HG03457 (cell line): ENCODE data around the gene RNU1-4.
"Not testable (repeated sequence)": the region's sequence is repeated elsewhere in the genome, so short reads cannot be mapped to it uniquely, and the experiment has no call there.

Experiments used
- ATAC-seq: cut with Tn5 transposase; IDR thresholded peaks from one replicate; pipeline ENCODE4 v1.9.1; 2021; ENCODE audit warnings: moderate number of reproducible peaks; ENCODE audit not compliant: unreplicated experiment

RNU1-4 gene

DNA sequence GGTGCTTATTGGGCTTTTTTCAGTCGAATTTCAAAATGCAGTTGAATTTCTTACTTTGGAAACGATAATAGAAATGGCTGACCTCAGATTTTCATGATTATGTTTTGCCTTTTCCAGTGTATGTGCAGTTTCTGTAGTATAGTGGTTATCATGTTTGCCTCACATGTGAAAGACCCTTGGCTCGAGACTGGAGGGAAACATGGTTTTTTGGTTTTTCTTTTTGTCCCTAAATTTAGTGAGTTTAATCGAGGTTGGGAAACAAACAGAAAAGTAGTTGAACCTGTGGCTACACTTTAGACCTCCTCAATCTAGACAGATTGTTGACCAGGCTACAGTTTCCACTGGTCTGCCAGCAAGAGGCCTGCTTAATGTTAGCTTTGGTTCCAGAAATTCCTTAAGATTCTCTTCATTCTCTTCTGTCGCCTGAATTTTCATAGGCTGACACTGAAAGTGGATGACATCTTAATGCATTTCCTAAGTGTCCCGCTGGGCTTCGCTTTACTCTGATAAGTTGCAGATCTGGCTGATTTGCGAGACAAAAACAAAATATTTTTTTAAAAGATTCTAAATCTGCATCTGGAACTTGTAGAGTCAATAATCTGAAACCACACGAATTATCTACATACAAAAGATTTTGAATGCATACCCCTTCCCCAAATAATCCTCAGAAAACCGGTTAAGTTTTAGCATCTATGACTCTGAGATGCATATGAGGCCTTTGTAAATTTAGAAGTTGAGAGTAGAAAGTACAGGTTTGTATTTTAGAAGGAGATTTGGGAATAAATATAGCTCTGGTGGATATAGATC is 14.7 kb upstream of the RNU1-4 start:
- ATAC-seq = not testable (repeated sequence)

DNA sequence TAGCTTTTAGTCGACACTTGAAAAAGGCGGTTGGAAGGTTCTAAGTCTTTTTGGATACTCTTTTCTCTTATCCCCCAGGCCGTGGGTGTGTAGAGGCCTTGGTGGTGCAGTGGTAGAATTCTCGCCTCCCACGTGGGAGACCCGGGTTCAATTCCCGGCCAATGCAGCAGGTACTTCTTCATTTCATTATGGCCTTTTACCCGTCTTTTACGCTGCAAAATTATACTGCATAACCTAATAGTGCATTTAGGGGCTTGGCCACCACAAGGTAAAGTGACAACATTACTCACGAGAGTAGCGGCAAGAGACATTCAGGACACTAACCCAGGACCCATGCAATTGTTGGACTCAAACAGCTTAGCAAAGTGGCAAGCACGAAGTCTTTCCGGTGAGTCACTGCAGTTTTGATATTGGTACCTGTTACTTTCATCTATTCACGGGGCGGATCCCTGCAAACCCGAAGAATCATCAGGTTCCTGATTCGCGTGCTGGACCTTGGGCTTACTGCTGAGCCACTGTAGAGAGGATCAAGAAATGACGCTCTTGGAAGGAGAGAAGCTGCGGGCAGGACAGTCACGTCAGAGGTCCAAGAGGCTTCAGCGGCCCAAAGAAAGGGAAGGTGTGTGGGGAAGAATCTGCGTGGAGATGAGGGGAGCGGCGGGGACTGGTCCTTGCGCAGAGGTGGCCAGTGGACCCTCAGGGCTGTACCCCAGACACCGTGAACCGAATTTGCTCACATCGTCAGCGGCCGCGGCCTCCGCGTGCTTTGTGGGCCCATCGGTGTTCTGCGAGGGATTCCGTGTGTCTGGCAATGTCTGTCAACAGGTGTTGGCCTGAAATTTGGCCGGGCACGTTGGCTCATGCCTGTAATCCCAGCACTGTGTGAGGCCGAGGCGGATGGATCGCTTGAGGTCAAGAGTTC is 12.9 kb upstream of the RNU1-4 start:
- no peak for ATAC-seq

DNA sequence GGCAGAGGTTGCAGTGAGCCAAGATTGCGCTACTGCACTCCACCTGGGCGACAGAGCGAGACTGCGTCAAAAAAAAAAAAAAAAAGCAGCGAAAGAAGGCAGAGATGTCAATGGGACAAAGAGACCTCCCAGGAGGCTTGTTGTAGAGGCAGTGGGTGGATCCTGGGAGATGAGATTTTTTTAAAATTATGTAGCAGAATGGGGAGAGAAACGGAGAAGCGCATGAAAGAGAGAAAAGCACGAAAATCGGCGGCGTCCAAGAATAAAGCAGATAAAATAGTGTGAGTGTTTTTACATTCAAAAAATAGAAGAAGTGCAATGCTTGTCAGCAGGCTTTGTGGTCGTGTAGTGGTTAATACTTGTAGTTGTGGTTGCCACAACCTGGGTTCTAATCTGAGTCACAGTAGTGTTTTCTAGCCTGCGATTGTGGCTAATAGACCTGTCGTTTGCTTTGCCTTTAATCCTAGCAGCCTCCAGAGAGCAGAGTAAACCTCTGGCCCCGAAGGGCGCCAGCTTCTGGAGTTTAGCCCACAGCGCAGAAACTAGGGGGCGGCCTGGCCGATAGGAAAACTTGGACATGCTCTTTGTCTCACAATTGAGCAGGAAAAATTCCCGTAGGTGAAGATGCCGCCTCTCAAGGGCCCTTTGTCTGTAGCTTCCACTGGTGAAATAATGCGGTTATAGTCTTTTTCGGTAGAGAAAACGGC is 11.9 kb upstream of the RNU1-4 start:
- ATAC-seq = not testable (repeated sequence)

DNA sequence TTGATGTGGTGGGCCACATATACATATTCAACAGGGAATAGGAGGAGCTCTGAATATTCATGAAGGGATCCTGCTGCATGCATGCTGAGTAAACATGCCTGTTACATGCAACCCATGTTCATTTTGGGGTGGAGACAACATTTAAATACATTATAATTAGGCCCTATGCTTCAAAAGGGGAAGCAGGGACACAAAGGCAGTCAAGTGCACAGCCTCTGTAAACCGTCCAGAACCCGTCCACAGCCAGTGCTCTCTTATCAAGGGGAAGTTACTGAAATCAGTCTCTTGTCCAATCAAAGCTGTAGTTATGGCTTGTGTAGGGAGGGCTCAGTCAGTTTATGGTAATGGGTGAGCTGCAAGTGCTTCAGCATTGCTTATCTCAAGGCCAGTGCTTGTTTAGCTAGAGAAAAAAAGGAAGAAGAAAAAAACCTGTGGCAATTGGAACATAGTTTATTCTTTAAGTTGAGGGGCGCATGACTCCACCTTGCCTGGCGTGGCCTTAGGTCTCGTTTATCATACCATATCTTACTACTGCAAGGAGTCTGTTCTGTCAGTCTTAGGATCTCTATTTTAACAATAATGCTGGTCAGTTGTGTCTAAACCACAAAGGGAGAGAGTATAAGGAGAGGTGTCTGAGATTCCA is 7.9 kb upstream of the RNU1-4 start:
- ATAC-seq = not testable (repeated sequence)

DNA sequence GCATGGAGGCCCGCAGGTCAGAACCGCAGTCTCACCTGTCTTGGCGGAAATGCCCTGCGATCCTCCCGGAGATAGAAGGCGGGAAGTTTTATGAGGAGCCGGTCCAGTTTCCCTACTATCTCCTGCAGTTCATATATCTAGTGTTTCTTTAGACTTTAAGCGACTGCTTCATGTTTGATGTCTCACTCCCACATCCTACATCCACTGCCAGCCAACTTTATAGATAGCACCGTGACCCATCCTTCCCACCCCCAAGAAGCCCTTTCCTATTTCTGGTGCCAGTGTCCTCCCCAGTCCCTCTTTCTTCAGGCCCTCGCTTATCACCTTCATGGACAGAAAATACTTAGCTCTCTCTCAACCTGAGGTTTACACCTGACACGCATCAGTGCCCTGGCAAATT is 914 bp downstream of the RNU1-4 start:
- ATAC-seq = not testable (repeated sequence)

DNA sequence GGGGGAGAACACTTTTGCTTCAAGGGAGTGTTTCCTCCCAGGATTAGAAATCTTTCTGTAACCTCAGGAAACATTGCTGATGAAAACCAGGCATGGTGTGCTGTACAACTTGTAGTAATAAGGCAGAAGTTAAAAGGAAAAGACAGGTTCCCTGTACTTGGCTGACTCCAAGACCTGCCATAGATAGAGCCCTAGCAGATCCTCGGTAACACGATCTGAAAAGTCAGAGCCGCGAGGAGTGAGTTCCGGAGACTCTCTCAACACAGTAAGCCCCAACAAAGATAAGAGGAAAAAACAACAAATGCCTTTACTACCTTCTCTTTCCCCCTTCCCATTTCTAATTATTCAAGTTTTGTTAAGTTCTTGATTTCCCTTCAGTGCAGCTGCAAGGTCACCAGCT is 7.3 kb downstream of the RNU1-4 start:
- ATAC-seq = not testable (repeated sequence)

DNA sequence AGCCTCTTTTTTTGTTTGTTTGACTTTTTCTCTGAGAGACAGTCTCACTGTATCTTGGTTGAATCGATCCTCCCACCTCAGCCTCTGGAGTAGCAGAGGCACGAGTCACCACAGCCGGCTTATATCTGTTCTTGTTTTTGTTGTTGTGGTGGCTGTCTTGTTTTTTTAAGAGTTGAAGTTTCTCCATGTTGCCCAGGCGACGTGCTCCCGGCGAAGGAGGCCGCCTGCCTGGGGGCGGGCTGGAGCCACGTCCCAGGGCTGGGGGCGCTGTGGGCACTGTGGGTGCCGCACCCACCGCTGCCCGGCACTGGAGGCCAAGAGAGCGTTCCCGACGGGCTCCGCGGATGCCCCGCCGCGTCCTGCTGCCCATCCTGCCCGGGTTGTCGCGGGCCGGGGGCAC is 8.4 kb downstream of the RNU1-4 start:
- ATAC-seq = not testable (repeated sequence)

DNA sequence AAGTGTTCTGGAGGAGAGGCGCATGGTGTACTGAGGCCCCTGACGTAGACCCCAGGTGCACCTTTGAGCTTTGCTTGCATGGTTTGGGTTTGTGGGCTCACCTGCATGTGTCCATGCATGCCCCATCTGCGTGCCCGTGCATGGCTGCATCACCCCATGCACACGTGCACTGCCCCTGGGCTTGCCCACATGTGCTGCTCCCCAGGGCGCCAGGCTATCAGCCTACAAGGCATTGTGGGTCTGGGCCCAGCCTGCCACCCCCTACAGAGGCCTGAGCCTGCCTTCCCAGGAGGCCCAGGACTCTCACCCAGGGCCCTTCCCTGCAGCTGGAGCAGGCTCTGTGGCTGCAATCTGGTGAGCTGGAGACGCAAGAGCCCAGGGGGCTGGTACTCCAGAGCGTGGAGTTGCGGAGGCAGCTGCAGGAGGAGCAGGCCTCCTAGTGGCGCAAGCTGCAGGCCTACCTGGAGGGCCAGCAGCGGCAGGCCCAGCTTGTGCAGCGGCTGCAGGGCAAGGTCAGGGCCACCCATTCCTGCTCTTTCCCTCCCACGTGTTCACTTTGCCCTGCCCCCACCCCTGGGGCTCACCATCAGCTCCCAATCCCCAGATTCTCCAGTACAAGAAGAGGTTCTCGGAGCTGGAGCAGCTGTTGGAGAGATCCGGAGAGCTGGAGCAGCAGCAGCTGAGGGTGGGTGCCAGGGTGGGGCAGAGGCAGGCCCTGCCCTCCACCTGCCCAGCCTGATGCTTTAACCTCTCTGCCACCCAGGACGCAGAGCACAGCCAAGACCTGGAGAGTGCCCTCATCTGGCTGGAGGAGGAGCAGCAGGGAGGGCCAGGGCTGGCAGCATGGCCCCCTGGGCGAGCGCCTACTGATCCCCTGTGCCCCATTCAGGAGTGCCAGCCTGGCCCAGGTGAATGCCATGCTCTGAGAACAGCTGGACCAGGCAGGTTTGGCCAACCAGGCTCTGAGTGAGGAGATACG is 9.9 kb downstream of the RNU1-4 start:
- ATAC-seq = not testable (repeated sequence)

DNA sequence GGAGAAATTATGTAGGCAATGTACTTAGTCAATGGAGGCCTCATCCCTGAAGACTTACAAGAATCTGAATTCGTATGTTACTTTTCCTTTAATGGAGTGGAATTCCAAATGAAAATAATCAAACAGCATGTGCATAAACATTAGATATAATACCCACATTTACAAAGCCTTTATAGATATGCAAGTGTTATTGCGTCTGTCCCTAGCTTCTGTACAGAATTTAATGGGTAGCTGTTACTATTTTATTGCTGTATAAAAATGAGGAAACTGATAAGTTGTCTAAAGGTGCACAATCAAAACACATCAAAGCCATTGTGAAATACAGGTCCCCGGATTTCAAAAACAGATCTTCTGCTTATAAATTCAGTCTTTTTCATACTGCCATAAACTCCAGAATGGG is 12.5 kb downstream of the RNU1-4 start:
- ATAC-seq = not testable (repeated sequence)

DNA sequence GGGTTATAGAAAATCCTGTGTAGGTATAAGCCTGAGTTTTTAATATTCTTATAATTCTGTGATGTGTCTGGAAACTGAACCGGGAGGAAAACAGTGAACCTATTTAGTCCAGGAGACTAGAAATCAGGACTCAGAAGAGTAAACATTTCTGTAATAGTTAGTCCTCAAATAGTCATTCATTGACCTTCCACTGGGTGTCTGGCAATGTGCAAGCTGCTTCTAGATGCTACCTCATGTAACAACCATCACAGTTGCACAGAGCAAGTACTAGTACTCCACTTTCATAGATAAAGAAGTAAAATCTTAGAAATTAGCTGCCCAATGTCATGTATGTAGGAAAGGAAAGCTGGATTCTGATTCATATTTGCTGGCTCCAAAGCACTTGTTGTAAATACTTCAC is 15.1 kb downstream of the RNU1-4 start:
- ATAC-seq = not testable (repeated sequence)

DNA sequence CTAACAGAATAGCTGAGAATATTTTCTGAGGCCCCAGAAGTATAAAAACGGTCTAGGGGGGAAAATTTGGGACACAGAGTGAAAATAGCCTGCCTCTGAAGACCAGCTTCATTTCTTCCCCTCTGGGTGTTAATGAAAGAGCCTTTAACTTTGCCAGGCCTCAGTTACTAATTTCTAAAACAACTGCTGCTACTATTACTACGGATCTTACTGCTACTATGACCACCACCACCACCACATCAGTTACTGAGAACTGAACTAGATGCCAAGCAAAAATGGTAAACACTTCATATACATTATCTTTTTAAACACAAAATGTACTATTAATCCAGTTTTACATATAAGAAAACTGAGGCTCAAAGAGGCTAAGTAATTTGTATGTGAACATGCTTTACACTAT is 15.6 kb downstream of the RNU1-4 start:
- not testable (repeated sequence) for ATAC-seq

DNA sequence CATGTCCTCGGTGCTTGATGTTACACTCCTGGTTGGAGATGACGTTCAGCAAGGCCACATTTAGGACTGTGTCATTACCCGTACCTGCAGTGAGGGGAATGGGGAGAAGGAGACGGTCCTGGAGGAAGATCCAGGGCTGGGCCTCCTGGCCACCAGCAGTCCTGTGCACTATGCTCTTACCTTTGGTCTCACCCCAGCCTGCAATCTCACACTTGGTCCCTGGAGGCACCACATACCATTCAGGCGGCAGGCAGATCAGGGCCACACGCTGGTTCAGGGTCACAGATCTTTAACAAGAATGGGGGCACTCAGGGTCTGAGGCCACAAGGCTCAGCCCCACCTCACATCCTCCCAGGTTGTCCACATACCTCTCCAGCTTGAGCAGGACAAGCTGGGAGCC is 17.3 kb downstream of the RNU1-4 start:
- not testable (repeated sequence) for ATAC-seq

DNA sequence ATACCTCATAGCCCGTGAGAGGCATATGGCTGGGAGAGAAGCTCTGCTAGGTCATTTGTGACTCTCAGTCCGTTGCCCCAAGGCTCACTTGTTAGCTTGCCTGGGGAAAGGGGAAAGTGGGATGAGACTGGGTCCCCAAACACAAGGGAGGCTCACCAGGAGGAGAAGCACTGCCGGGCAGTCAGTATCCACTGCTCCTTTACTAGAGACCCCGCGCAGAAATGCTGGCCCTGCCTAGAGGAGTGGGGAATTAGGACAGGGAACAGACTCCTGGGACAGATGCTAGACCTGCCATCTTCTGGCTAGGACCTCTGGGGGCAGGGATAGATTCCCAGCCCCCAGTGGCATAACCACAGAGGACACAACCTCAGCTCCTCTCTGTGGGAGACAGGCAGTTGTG is 17.7 kb downstream of the RNU1-4 start:
- ATAC-seq = not testable (repeated sequence)

DNA sequence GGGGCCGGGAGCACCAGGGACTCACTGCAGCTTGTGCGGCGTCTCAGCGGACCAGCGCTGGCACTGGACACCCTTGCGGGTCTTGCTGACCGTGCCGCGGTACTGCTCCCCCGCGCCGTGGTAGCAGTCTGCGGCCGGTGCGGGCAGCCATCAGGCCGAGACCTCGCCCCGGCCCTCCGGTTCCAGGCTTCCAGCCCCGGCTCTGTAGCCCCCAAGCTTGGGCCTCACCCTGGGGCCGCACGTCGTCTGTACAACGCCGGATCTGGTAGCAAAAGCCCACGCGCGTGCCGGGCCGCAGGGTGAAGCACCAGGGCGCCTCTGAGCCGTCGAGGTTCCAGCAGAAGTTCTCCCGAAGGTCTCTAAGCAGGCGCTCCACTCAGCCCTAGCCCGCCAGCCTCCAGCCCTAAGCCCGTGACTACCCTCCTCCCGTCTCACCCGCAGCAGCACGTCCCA is 18.8 kb downstream of the RNU1-4 start:
- not testable (repeated sequence) for ATAC-seq

DNA sequence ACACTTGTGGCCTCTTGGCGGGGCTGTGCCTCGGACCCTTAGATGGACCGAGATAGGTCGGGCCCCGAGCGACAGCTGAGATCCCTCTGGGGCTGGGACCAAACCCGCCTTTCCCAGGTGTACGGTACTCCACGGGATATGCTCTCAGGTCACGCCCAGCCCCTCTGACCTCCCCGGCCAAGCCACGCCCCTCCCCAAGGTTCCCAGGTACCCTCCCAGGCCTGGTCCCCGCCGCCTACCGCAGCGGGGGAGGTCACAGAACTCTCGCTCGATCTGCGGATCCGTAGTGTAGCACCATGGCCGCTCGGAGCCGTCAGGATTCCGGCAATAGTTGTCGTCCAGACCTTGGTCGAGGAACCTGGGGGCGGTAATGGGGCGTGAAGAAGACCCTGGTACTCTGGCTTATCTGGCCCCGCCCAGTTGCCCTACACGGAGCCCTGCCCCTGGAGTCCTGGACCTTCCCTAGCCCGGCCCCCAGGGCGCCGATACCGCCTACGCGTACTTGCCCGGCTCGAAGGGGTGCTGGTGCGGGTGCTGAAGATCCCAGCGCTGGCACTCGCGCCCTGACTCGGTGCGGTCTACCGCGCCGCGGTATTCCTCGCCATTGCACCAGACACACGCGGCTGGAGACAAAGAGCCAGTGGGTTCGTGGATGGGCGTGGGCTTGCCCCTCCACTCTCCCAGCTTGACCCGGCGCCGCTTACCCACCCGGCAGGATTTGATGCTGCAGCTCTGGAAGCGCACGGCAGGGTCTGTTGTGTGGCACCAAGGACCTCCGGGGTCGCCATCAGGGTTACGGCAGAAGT is 19.5 kb downstream of the RNU1-4 start:
- ATAC-seq = not testable (repeated sequence)

DNA sequence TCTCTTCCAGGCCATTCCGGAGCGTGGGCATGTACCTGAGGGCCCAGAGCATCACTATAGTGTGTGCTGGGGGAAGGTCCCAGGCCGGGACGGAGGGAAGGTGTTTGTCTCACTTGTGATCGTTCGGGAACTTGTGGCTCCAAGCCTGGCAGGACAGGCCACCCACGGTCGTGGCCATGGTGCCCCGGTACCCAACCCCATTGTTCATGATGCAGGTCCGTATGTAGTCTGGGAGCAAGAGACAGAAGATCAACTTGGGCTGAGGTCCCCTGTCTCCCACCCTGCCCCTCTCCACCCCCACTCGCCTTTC is 20.1 kb downstream of the RNU1-4 start:
- not testable (repeated sequence) for ATAC-seq

DNA sequence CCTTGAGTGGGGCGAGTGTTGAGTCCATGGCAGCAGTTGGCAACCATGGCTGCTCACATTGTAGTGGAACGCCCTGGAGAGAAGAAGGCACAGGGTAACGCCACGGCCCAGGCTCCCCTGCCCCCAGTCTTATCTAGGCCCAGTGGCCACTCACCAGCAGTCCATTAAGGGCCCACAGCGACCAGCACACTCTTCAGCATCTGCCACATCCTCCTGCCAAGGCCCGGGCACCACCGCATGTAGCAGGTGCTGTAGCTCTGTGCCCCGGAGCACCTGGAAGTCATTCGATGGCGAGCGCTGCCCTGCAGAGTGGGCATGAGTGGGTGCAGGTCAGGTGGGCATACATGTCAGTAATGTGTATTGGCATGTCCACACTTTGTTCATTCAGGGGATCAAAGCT is 20.5 kb downstream of the RNU1-4 start:
- ATAC-seq = not testable (repeated sequence)

DNA sequence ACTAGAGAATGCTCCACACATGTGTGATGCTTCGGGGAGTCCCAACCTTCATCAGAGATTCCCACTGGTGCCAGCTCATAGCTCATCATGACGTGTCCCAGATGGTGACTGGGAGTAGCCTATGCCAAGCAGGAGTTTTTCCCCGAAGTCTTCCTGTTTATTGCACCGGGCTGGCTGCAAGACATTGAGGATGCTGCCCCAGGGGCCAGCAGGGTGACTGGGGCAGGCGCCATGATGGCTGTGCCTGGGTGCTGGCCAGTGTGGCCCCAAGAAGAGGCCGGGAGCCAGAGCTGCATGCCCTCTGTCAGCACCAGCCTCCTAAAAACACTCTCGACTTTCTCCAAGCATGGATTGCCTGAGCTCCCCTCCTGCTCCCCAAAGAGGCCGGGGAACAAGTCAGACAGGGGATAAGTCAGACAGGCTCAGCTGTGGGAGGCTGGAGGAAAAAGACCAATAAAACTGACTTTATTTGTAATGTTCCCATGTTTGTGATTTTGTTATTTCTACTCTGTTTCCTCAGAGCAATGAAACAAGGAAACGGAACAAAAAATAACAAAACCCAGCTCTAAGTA is 24.0 kb downstream of the RNU1-4 start:
- ATAC-seq = not testable (repeated sequence)
